Right lobe of liver (tissue), 4 donors: ENCODE measurements around the gene UBA52.

Experiments used
- CTCF ChIP-seq, 4 donors: fragments of 200-600 bp in 3 of 4; fragments of 450-650 bp in 1 of 4; IDR thresholded peaks; one replicate each; pipeline versions ENCODE4 v1.5.1 to v1.8.0; 2016 to 2022; ENCODE audit warnings: antibody characterized with exemption in 4 of 4, mild to moderate bottlenecking in 2 of 4
- POLR2A ChIP-seq: fragments of 450-650 bp; IDR thresholded peaks from one replicate; pipeline ENCODE4 v1.6.1; 2017; ENCODE audit warnings: antibody characterized with exemption, mild to moderate bottlenecking
- donor health status: DM: no; HTN: no; CAD: no.
- donor health status: DM: no; HTN: no; CAD: no.
- donor health status: DM: no; HTN: yes; CAD: no.

GRCh38 chr19:18538115-18538514 is 33.5 kb upstream of the UBA52 start:
- TF ChIP-seq POLR2A (no peak), CTCF (IDR thresholded peaks at IDR 0.05) (no peak)
